ENCODE results near the gene DLK2. TPM values are rescaled to one million over a fixed set of nuclear protein-coding genes. Genes with fewer than 3 reads are reported as not detected.

DLK2 gene
- total RNA-seq, 4 donors from 2014 or later, result not detected

DNA sequence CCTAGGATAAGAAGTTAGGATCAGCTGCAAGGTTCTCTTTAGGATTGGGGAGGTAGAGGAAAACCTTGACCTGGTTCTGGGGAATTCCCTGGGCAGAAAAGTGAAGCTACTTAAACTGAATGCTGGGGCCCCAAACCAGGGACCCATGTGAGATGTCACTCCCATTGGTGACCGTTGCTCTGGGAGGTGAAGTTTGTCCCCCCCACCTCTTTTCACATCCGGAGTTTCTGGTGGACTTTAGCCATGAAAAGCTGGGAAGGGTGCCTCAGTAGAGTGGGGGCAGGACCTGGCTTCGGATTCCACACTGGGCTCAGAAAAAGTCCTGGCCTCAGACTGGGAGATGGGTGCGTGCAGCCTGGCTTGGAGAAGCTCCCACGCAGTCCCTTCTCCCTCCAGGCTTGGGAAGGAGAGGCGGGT lies 35.2 kb upstream of the DLK2 start:
- Histone ChIP-seq H3K4me1 (peaks cover 0 to 19% (median 7%) of the 10 kb centered on the region in 4 donors), H3K27me3 (no peaks in the 10 kb centered on the region), H3K9me3 (no peaks in the 10 kb centered on the region), H3K27ac (no peak overlapping the region), H3K4me3 (no peak overlapping the region), H3K36me3 (peaks cover 0 to 5% (median 0%) of the 10 kb centered on the region in 3 donors)
- TF ChIP-seq, protein P1, sequence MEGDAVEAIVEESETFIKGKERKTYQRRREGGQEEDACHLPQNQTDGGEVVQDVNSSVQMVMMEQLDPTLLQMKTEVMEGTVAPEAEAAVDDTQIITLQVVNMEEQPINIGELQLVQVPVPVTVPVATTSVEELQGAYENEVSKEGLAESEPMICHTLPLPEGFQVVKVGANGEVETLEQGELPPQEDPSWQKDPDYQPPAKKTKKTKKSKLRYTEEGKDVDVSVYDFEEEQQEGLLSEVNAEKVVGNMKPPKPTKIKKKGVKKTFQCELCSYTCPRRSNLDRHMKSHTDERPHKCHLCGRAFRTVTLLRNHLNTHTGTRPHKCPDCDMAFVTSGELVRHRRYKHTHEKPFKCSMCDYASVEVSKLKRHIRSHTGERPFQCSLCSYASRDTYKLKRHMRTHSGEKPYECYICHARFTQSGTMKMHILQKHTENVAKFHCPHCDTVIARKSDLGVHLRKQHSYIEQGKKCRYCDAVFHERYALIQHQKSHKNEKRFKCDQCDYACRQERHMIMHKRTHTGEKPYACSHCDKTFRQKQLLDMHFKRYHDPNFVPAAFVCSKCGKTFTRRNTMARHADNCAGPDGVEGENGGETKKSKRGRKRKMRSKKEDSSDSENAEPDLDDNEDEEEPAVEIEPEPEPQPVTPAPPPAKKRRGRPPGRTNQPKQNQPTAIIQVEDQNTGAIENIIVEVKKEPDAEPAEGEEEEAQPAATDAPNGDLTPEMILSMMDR (IDR thresholded peaks at IDR 0.05), result no peak
- TF ChIP-seq POLR2A (IDR thresholded peaks at IDR 0.05), result no peak
- no peak for DNase-seq

DNA sequence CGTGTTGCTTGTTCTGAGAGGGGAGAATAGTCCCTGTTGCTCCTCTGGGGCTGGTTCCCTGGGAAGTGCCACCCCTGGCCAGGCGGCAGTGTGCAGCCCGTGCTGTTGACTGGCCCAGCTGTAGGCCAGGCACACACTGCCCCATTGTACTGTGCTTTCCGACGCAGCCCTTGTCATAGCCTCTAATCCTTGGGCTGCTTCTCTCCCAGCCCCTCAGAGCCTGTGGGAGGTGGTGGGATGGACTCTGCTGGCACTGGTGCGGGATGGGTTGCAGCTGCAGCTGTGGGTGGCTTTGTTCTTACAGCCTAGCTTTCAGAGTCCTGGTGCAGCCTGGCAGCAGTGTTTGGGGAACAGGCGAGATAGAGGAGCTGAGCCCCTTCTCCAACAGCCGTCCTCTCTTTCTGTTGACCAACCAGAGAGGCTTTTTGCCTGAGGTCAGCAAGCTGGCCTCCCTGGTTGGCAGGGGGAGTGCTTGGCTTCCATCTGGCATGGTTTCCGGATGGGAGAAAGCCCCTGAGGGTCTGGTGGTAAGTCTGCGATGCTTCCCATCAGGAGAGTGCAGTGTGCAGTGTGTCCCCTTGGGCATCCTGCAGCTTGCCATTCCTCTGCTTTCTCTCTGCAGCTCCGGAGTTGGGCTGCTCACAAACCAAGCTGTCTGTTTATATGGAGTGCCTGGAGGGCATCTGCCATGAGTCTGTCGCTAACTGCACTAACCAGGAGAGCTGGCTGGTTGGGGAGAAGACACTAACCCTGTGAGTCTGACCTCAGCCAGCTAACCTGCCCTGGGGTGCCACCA lies 34.1 kb upstream of the DLK2 start:
- H3K27ac ChIP-seq, result no peak overlapping the region
- peaks cover 0 to 14% (median 2%) of the 10 kb centered on the region in 4 donors for H3K4me1 ChIP-seq
- no peaks in the 10 kb centered on the region for H3K27me3 ChIP-seq
- TF ChIP-seq, protein P1 (IDR thresholded peaks at IDR 0.05), result no peak
- TF ChIP-seq POLR2A (IDR thresholded peaks at IDR 0.05), result no peak
- no peak overlapping the region for H3K4me3 ChIP-seq
- no peaks in the 10 kb centered on the region for H3K9me3 ChIP-seq
- peaks cover 0 to 5% (median 0%) of the 10 kb centered on the region in 3 donors for H3K36me3 ChIP-seq
- no peak for DNase-seq

DNA sequence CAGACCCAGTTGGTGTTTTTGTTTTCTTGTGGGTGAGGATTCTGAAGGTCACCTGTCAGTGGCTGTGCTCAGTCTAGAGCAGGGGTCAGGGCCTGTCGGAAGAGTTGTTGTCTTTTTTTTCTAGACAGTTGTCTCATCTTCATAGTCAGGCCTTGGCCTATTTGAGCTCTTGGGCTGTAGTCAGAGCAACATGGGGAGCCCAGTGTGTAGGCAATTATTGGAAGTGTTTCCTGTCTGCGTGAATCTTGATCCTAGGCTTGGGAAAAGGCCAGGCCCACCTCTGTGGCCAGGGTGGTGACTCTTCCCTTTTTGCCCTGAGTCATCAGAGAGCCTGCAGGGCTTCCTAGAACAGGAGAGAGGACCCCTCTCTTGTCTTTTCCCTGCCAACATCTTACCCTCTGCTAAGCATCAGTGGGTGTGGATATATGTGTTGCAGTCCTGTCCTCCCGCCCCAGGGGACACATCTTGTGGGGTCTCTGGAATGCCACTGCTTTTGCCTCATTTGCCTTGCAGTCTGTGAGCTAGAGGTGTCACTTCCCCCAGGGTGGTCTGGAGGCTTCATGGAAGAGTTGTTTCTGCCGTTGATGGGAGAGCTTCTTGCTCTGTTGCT lies 33.4 kb upstream of the DLK2 start:
- Histone ChIP-seq H3K36me3 (peaks cover 0 to 5% (median 0%) of the 10 kb centered on the region in 3 donors), H3K4me1 (peaks cover 0 to 14% (median 0%) of the 10 kb centered on the region in 4 donors), H3K27ac (no peak overlapping the region), H3K4me3 (no peak overlapping the region), H3K27me3 (no peaks in the 10 kb centered on the region), H3K9me3 (no peaks in the 10 kb centered on the region)
- no peak for DNase-seq
- TF ChIP-seq, protein P1 (IDR thresholded peaks at IDR 0.05), result no peak
- TF ChIP-seq POLR2A (IDR thresholded peaks at IDR 0.05), result no peak

DNA sequence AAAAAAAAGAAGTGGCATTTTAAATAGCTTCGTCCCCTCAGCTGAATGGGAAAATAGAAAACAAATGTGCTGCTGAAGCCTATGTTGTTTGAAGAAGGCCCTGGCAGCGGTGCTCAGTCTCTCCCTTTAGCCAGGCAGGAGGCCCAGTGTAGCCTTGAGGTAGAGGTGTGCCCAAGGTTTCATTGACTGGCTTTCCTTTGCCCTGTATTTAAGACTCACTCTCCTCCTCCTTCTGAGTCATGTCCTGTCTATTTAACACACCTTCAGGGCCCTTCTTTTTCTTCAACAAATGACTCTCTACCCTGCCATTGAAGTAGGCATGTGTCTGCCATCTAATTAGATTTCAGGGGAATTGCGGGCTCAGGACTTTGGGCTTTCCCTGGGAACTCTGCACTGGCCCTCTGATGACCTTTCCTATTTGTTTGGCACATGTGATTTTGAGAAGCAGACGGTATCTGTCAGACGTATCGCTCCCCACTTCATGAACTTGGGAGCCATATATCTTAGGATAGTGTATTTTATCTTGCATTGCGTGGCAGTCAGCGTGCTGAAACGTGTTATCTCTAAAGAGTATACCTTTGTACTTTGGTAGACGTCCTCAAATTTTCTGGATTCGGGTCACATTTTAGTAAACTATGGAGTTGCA lies 26.4 kb upstream of the DLK2 start:
- no peak overlapping the region for H3K27ac ChIP-seq
- no peaks in the 10 kb centered on the region for H3K9me3 ChIP-seq
- no peak for DNase-seq
- peaks cover 0 to under 1% (median 0%) of the 10 kb centered on the region in 3 donors for H3K36me3 ChIP-seq
- no peak overlapping the region for H3K4me3 ChIP-seq
- no peak for TF ChIP-seq POLR2A (IDR thresholded peaks at IDR 0.05)
- TF ChIP-seq, protein P1 (IDR thresholded peaks at IDR 0.05), result no peak
- no peaks in the 10 kb centered on the region for H3K27me3 ChIP-seq
- H3K4me1 ChIP-seq, result peaks cover 6 to 18% (median 7%) of the 10 kb centered on the region in 4 donors

DNA sequence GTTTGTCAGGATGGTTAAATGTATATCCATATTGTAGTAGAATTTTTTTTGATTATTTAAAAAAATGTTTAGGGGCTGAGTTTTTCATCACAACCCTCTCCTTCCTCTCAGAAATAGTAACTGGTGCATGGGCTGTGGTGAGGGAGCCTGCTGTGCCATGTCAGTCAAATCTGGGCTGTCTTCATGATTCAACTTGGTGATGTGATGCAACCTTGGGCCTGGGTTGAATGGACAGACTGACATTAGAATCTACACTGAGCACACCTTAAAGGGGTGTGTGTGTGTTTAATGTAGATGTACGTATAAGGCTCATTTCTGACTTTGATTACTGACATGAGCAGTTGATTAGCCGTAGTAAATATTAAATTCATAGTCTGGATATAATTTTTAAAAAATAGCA lies 25.7 kb upstream of the DLK2 start:
- Histone ChIP-seq H3K9me3 (no peaks in the 10 kb centered on the region), H3K4me1 (peaks cover 6 to 18% (median 7%) of the 10 kb centered on the region in 4 donors), H3K36me3 (no peaks in the 10 kb centered on the region), H3K4me3 (no peak overlapping the region), H3K27me3 (no peaks in the 10 kb centered on the region), H3K27ac (no peak overlapping the region)
- no peak for TF ChIP-seq POLR2A (IDR thresholded peaks at IDR 0.05)
- TF ChIP-seq, protein P1 (IDR thresholded peaks at IDR 0.05), result no peak
- no peak for DNase-seq
